DOHH2 (cell line): ENCODE data around the gene UQCC5.
"Not testable (repeated sequence)": the region's sequence is repeated elsewhere in the genome, so short reads cannot be mapped to it uniquely, and the experiment has no call there.

ENCODE experiments used
- H3F3A ChIP-seq: fragments of 200-600 bp; sonication (generic), shearing (Covaris generic); 2 replicates; pipeline ENCODE4 v1.6.0; 2016; ENCODE audit warnings: antibody characterized with exemption, mild to moderate bottlenecking; ENCODE audit not compliant: control insufficient read depth, insufficient read depth
- H3K27ac ChIP-seq: fragments of 200-600 bp; sonication (generic); 2 replicates; pipeline ENCODE4 v1.5.1; 2014; ENCODE audit warnings: low read depth, mild to moderate bottlenecking, low read length, moderate library complexity
- H3K27me3 ChIP-seq: fragments of 200-600 bp; sonication (generic); 2 replicates; pipeline ENCODE4 v1.6.1; 2014; ENCODE audit warnings: mild to moderate bottlenecking, low read length, mixed read lengths; ENCODE audit not compliant: control insufficient read depth
- H3K36me3 ChIP-seq: fragments of 200-600 bp; sonication (generic); 2 replicates; pipeline ENCODE4 v1.6.1; 2014; ENCODE audit warnings: mild to moderate bottlenecking, low read length, moderate library complexity, mixed read lengths; ENCODE audit not compliant: control insufficient read depth
- H3K4me1 ChIP-seq: fragments of 200-600 bp; sonication (generic); 2 replicates; pipeline ENCODE4 v1.6.1; 2014; ENCODE audit warnings: mild to moderate bottlenecking, low read length, mixed read lengths; ENCODE audit not compliant: control insufficient read depth
- H3K4me2 ChIP-seq: fragments of 200-600 bp; sonication (generic); 2 replicates; pipeline ENCODE4 v1.6.0; 2014; ENCODE audit warnings: mild to moderate bottlenecking, low read length, moderate library complexity
- H3K4me3 ChIP-seq: fragments of 200-600 bp; sonication (generic); 2 replicates; pipeline ENCODE4 v1.5.1; 2014; ENCODE audit warnings: mild to moderate bottlenecking, low read length, mixed read lengths
- H3K79me2 ChIP-seq: fragments of 200-600 bp; sonication (generic); 2 replicates; pipeline ENCODE4 v1.6.1; 2014; ENCODE audit warnings: mild to moderate bottlenecking, low read length, mixed read lengths; ENCODE audit not compliant: control insufficient read depth
- H3K9me2 ChIP-seq: fragments of 200-600 bp; sonication (generic); replicated peaks from 2 replicates; pipeline ENCODE4 v1.6.1; 2014; ENCODE audit warnings: mild to moderate bottlenecking, low read length, mixed read lengths; ENCODE audit not compliant: control insufficient read depth
- H3K9me3 ChIP-seq: fragments of 200-600 bp; sonication (generic); 2 replicates; pipeline ENCODE4 v1.6.1; 2014; ENCODE audit warnings: antibody characterized with exemption, low read length, mixed read lengths; ENCODE audit not compliant: control insufficient read depth, insufficient read depth
- H4K20me1 ChIP-seq: fragments of 200-600 bp; sonication (generic); 2 replicates; pipeline ENCODE4 v1.6.0; 2014; ENCODE audit warnings: low read depth, mild to moderate bottlenecking, antibody characterized with exemption, low read length, moderate library complexity; ENCODE audit not compliant: control insufficient read depth, insufficient read depth
- CTCF ChIP-seq: fragments of 200-600 bp; sonication (generic); IDR thresholded peaks from one replicate; pipeline ENCODE4 v1.5.1; 2014; ENCODE audit warnings: antibody characterized with exemption, mild to moderate bottlenecking, low read depth, low read length; ENCODE audit not compliant: poor library complexity, severe bottlenecking
- EZH2phosphoT487 ChIP-seq: fragments of 200-600 bp; sonication (generic); IDR thresholded peaks from 2 replicates; pipeline ENCODE4 v1.6.1; 2017; ENCODE audit warnings: borderline replicate concordance, mild to moderate bottlenecking, antibody characterized with exemption, low read length, moderate library complexity, mixed read lengths

The UQCC5 gene

GRCh38 chr3:52524752-52525679, 11.4 kb upstream of the UQCC5 start:
- Histone ChIP-seq H3K36me3 (peaks cover 49% of the 10 kb centered on the region), H3K9me3 (no peaks in the 10 kb centered on the region), H3K27me3 (no peaks in the 10 kb centered on the region), H3K4me1 (no peaks in the 10 kb centered on the region), H3K27ac (no peak overlapping the region), H4K20me1 (no peaks in the 10 kb centered on the region), H3K4me3 (no peak overlapping the region), H3K4me2 (no peak overlapping the region), H3K9me2 (no peaks in the 10 kb centered on the region), H3F3A (no peaks in the 10 kb centered on the region), H3K79me2 (peaks cover 2% of the 10 kb centered on the region)
- TF ChIP-seq CTCF = no peak
- TF ChIP-seq EZH2phosphoT487 = no peak

- Histone ChIP-seq H3K27me3 (no peaks in the 10 kb centered on the region), H3K4me1 (no peaks in the 10 kb centered on the region), H3K79me2 (peaks cover 11% of the 10 kb centered on the region), H3K36me3 (peaks cover 49% of the 10 kb centered on the region), H3F3A (no peaks in the 10 kb centered on the region), H4K20me1 (no peaks in the 10 kb centered on the region), H3K9me3 (no peaks in the 10 kb centered on the region), H3K4me3 (no peak overlapping the region), H3K27ac (no peak overlapping the region), H3K4me2 (no peak overlapping the region), H3K9me2 (no peaks in the 10 kb centered on the region)
- TF ChIP-seq EZH2phosphoT487 (no peak), CTCF (no peak)
Observed at GRCh38 chr3:52525680-52526561, 10.5 kb upstream of the UQCC5 start.

- H3K4me3 ChIP-seq, H3K9me3 ChIP-seq, H3K27me3 ChIP-seq, H3F3A ChIP-seq, H3K27ac ChIP-seq, H4K20me1 ChIP-seq, H3K9me2 ChIP-seq, H3K4me1 ChIP-seq, H3K4me2 ChIP-seq: not testable (repeated sequence)
- Histone ChIP-seq H3K36me3 (peaks cover 50% of the 10 kb centered on the region), H3K79me2 (peaks cover 19% of the 10 kb centered on the region)
Observed at GRCh38 chr3:52526671-52527038, 9.8 kb upstream of the UQCC5 start.
